Inferior parietal cortex (tissue), 1 donor: ENCODE results near the gene FDX1.
"Not testable (repeated sequence)": the region's sequence is repeated elsewhere in the genome, so short reads cannot be mapped to it uniquely, and the experiment has no call there.

Experiments used
- DNase-seq: peaks from one replicate; pipeline ENCODE4 v3.0.0-alpha.2; 2016; ENCODE audit errors: extremely low spot score

The FDX1 gene, protein sequence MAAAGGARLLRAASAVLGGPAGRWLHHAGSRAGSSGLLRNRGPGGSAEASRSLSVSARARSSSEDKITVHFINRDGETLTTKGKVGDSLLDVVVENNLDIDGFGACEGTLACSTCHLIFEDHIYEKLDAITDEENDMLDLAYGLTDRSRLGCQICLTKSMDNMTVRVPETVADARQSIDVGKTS

DNA sequence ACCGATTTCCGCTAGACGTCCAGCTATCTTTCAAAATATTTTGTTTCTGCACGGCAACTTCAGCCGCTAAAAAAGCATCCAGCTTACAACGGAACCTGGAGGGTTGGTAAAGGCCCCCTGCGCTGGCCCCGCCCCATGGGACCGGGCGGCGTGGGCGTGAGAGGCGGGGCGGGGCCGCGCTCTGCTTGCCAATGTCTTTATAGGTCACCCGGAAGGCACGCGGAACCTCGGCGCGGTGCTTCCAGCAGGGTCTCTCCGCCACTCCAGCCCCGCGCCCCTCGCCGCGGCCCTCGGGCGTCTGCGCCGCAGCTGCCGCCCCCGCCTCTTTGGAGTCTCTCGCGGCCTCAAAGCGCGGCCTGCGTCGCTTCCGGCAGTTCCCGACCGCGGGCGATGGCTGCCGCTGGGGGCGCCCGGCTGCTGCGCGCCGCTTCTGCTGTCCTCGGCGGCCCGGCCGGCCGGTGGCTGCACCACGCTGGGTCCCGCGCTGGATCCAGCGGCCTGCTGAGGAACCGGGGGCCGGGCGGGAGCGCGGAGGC lies at the start of gene FDX1:
Gene FDX1, plus strand, starts transcription at position 218 of the 536 bp plus-strand sequence. Its CDS starts 173 bp downstream, at position 391.
- peak; percentile 77 for DNase-seq

DNA sequence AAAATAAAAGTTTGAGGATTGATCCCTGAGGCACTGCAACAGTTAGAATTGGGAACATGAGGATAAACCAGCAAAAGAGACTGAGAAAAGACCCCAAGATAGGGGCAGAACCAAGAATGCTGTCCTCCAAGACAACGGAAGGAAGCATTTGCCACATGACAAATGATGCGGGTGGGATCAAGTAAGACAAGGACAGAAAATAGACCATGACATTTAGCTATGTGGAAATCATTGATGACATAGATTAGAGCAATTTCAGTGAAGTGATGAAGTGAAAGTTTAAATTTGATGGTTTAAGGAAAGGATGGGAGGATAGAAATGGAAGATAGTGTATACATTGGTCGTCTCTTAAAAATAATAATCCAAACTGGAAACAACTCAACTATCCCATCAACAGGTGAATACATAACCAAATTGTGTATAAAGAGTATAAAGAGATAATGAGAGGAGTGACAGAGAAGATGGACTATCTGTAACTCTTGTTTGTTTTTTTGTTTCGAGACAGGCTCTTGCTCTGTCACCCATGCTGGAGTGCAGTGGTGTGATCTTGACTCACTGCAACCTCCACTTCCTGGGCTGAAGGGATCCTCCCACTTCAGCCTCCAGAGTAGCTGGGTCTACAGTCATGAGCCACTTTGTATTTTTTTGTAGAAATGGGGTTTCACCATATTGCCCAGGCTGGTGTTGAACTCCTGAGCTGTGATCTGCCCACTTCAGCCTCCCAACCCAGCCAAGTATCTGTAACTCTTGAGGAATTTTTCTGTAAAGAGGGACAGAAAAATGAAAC lies 48.7 kb upstream of the FDX1 start:
- no peak for DNase-seq

DNA sequence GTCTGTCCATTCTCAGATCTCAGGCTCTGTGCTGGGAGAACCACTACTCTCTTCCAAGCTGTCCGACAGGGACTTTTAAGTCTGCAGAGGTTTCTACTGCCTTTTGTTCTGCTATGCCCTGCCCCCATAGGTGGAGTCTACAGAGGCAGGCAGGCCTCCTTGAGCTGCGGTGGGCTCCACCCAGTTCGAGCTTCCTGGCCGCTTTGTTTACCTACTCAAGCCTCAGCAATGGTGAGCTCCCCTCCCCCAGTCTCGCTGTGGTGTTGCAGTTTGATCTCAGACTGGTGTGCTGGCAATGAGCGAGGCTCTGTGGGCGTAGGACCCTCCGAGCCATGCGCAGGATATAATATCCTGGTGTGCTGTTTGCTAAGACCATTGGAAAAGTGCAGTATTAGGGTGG lies 41.5 kb upstream of the FDX1 start:
- DNase-seq: not testable (repeated sequence)

DNA sequence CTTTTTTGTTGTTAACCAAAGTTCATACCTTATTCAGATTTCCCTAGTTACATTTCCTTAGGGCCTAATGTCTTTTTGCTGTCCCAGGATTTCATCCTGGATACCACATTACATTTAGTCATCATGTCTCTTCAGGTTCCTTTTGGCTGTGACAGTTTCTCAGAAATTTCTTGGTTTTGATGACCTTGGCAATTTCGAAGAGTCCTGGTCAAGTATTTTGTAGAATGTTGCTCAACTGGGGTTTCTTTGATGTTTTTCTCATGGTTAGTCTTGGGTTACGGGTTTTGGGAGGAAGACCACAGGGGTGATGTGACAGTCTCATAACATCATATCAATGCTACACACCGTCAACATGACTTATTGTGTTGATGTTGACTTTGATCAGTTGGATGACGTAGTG lies 39.8 kb upstream of the FDX1 start:
- no peak for DNase-seq

DNA sequence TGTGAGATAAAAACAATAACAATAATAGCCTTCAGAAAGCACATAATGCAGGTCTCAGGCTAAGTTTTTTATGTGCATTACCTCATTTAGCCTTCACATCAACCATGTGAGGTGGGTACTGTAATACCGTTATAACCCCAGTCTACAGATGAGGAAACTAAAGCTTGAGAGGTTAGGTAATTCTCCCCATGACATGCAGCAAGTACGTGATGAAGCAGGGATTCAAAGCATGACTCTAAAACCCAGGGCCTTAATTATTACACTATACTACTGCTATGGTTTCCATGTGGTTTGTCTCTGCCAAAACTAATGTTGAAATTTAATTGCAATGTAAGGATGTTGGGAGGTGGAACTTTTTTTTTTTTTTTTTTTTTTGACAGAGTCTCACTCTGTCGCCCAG lies 37.7 kb upstream of the FDX1 start:
- DNase-seq: no peak

DNA sequence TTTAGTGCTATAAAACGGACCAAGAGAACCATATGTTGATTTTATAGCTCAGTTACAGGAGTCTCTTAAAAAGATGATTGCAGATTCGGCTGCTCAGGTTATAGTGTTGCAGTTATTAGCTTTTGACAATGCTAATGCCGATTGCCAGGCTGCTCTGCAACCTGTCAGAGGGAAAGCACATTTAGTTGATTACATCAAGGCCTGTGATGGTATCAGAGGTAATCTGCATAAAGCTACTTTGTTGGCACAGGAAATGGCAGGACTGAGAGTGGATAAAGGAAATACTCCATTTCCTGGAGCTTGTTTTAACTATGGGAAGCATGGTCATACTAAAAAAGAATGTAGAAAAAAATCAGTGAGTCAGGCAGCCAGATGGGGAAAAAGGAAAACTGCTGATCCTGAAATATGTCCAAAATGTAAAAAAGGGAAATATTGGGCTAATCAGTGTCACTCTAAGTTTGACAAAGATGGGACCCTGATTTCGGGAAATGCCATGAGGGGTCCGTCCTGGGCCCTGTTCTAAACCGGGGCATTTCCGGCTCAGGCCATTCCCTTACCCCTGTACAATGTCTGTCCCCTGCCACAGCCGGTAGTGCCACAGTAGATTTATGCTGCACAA lies 32.0 kb upstream of the FDX1 start:
- not testable (repeated sequence) for DNase-seq

GRCh38 chr11:110403585-110403984 lies 26.2 kb upstream of the FDX1 start:
- not testable (repeated sequence) for DNase-seq

GRCh38 chr11:110405636-110406035 lies 24.1 kb upstream of the FDX1 start:
- not testable (repeated sequence) for DNase-seq

- DNase-seq: no peak
These were observed 22.4 kb upstream of the FDX1 start for GRCh38 chr11:110407315-110407714.

DNA sequence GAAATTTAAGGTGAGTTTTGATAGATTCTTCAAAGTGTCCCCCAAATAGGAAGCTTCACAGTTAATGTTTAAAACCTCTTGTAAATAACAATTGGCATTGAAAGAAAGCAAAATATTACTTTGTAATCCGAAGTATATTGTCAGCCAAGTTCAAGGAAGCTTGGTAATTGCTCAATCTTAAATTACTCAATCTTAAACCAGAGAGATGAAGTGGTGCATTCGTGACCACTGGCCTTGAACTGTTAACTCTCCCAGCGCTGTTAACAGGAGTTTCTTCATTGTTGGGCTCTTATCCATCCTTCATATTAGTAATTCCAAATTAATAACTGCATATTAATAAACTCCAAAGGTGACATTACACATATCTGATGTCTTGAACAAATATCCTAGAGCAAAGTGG lies 20.6 kb upstream of the FDX1 start:
- no peak for DNase-seq

GRCh38 chr11:110410651-110411050 lies 19.1 kb upstream of the FDX1 start:
- no peak for DNase-seq

DNA sequence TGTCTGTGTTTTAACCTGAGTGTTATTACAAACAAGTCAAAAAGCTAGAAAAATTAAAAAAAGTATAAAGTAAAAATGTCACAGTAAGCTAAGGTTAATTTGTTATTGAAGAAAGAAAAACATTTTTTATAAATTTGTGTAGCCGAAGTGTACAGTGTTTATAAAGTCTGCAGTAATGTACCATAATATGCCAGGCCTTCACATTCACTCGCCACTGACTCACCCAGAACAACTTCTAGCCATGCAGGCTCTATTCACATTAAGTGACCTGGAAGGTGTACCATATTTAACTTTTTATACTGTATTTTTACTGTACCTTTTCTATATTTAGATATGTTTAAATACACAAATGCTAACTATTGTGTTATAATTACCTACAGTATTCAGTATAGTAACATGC lies 14.7 kb upstream of the FDX1 start:
- no peak for DNase-seq

DNA sequence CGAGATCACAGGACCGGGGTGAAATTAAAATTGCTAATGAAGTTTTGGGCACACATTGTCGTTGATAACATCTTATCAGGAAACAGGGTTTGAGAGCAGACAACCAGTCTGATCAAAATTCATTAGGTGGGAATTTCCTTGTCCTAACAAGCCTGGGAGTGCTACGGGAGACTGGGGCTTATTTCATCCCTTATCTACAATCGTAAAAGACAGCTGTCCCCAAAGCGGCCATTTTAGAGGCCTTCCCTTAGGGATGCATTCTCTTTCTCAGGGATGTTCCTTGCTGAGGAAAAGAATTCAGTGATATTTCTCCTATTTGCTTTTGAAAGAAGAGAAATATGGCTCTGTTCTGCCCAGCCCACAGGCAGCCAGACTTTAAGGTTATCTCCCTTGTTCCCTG lies 8.1 kb upstream of the FDX1 start:
- not testable (repeated sequence) for DNase-seq

DNA sequence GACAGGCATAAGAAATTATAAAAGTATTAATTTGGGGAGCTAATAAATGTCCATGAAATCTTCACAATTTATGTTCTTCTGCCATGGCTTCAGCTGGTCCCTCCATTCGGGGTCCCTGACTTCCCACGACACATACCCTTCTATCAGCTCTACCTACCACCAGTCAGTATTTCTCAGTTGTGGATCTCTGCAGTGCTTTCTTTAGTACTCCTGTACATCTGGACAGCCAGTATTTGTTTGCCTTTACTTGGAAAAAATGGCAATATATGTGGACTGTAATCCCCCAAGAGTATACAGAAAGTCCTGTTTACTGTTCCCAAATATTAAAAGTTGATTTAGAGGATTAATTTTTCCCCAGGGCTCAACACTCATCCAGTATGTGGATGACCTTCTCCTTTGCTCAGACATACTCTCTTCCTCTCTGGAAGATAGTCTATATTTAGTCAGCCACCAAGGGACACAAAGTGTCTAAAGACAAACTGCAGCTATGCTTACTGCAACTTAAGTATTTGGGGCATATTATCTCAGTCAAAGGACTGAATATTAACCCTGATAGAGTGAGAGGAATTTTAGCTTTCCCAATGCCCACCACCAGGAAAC lies 7.3 kb upstream of the FDX1 start:
- no peak for DNase-seq

- DNase-seq: no peak
These were observed 4.8 kb upstream of the FDX1 start for GRCh38 chr11:110424775-110425444.

GRCh38 chr11:110425751-110426545 lies 3.8 kb upstream of the FDX1 start:
- no peak for DNase-seq

GRCh38 chr11:110428040-110428439 lies 1.7 kb upstream of the FDX1 start:
- DNase-seq: no peak

GRCh38 chr11:110428956-110429730 lies 605 bp upstream of the FDX1 start:
- no peak for DNase-seq

DNA sequence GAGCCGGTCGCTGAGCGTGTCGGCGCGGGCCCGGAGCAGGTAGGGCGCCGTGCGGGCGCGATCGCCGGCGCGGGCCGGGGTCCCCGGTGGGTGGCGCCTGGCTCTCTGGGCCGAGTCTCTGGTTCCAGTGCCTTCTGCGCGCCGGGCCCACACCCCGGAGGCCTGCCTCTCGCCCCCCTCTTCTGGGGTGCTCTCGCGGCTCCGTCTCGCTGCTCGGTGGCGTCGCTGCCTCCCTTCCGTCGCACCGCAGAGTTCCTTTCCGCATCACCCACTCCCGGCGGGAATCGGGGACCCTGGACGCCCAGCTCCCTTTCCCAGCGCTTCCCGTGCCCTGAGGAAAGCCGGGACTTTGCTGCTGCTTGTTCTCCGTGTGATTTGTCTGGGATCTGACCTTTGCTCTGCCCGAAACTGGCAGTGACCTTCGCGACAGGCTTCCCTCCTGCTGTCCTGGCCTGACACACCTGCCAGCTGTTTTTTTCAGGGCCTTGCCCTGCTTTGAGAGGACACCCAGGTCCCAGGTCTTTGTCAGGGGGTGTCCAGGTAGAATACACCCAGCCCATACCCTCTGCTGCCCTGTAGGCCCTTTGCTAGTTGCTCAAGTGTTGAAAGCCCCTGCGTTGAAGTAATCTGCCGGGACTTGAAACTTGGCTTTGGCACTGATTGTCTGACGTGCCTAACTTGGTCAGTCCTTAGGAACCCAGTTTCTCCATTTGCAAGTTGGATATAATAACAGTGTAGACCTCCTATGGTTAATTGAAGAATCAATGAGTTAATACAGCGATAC lies 711 bp downstream of the FDX1 start:
- no peak for DNase-seq
